Limb (tissue), 2 donors: Measurements from ENCODE around the gene VGLL4.
"Not testable (repeated sequence)": the region's sequence is repeated elsewhere in the genome, so short reads cannot be mapped to it uniquely, and the experiment has no call there.

ENCODE experiments used
- DNase-seq, 2 donors: peaks; one replicate each; pipeline ENCODE4 v3.0.0-alpha.2; 2016; ENCODE audit errors: extremely low spot score in 2 of 2

VGLL4 gene, protein sequence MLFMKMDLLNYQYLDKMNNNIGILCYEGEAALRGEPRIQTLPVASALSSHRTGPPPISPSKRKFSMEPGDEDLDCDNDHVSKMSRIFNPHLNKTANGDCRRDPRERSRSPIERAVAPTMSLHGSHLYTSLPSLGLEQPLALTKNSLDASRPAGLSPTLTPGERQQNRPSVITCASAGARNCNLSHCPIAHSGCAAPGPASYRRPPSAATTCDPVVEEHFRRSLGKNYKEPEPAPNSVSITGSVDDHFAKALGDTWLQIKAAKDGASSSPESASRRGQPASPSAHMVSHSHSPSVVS

GRCh38 chr3:11643605-11644087 is at the start of gene VGLL4:
Gene VGLL4 (minus strand): TSS chr3:11643915. CDS start chr3:11643518, 397 bp downstream.
- DNase-seq, result peak; percentile 92 to 96

DNA sequence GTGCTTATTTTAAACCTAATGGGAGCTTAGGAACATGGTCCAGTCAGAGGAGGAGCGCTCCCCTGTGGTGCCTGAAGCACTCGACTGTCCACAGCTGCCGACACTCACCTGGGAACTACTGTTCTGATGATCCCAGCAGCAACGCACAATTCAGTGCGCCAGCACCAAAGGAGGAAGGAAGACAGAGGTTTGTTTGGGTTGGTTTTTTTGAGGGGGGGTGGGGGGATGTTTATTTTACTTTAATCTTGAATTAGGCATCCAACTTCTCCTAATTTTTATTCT is 48.8 kb upstream of the VGLL4 start:
- no peak for DNase-seq

DNA sequence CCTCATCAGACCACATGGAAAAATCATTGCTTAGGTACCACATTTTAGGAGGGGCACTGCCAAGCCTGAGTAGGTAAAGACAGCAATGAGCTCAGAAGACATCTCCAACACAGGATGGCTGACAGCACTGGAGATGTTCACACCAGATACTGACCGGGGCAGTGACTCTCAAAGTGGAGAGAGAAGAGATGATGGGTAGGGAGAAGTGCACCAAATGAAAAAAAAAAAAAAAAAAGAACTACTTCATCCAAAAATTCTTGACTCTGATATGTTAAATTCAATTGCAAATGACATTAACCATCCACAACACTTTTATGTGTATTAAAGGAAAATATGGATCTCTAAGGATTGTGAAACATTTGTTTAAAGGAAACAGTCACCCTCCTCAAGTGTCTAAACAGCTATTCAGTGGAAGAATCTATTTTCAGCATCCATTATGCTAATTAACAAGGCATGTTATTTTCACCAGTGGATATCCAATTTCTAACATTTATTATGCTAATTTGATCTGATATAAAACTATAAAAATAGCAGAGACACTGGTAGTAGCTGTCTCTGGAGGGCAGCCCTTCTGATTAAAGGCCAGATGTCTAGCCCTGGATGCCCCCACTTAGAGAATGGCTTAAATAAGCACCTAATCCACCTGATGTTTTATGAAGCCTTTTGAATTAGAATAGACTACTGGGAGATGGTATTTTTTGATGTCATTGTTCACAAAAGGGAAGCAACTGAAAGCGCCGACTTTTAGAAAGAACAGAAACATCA is 48.2 kb upstream of the VGLL4 start:
- no peak for DNase-seq

DNA sequence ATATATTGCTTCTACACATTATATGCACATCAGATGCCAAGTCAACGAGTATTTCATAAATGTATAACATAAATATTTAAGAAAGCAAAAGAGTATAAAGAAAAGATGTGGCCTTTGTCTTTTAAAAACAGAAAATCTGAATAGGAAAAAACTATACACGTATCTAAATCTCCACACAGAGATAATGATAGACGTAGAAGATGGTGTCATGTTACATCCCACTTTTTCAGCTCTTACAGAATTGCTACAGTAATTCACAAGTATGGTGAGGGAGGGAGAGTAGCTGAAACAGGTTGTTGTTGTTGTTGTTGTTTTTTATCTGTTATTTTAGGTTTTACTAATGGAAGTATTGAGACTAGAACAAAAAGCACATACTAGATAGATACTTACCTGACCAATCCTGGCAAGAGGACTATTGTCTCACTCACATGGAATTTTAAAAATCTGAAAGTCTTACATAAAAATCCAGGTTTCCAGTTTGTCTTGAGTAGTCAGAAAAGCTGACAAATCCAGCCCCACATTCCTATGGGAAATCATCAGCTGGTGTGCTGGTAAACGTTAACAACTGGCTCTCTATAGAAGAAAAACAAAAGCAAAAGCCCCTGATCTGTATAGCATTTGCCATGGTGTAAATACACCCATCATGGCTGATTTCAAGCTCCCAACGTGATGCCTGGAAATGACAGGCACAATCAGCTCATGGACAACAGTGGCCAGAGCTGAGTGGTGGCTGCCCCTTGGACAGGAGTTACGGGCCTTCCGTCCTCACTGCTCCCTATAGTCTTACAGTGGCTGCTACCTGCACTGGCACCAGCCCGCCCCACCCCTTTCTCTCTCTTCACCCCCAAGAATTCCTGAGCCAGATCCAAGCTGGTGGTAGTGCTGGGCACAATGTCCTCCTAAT is 47.4 kb upstream of the VGLL4 start:
- DNase-seq, result no peak

GRCh38 chr3:11689749-11690148 is 46.0 kb upstream of the VGLL4 start:
- DNase-seq, result no peak

- not testable (repeated sequence) for DNase-seq
Measured at GRCh38 chr3:11684980-11685379, 41.3 kb upstream of the VGLL4 start.

DNA sequence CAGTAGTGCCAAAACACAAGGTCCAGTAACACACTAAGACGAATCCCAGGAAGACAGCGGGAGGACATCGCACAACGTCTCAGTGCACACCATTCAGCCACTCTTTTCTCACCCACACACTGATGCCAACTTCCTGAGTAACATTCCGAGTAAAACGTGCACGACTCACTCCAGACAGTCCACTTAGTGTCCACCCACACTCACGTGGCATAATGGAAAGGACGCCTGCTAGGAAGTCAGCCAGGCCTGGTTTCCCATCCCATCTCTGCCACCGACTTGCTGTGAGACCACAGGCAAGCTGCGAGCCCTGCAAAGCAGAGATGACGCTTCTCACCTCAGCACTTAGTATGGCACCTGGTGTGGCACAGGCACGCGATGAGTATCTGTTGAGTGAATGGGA is 36.8 kb upstream of the VGLL4 start:
- DNase-seq, result no peak

DNA sequence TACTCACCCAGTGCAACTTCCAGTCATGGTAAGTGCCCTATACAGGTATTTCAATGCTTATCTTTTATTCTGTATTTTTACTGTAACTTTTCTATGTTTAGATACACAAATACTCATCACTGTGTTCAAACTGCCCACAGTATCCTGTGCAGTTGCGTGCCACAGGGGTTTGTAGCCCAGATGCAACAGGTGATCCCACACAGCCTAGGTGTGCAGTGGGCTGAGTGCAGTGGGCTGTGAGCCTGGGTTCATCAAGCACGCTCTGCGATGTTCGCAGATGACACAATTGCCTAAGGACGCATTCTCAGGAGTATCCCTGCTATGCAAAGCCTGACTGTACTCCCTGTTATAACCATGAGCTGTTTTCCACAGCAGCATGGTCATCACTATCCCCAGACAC is 36.2 kb upstream of the VGLL4 start:
- no peak for DNase-seq

DNA sequence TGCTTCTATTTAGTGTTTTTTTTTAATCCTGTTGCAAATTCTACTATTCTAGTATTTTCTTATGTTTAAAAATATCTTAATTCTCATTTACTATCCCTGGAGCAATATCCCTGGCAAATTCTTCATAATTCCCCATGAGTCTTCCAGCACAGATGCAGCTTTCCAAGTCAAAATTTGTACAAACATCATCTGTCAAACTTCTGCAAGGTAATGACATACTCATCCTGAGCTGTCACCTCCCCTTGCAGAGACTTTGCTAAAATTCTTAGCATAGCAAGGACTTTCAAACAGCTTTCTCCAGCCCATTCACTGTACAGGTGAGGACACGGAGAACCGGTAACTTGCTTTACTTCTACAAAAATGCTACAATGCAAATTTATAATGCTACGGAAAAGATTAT is 28.6 kb upstream of the VGLL4 start:
- no peak for DNase-seq

GRCh38 chr3:11671648-11672100 is 28.0 kb upstream of the VGLL4 start:
- no peak for DNase-seq

DNA sequence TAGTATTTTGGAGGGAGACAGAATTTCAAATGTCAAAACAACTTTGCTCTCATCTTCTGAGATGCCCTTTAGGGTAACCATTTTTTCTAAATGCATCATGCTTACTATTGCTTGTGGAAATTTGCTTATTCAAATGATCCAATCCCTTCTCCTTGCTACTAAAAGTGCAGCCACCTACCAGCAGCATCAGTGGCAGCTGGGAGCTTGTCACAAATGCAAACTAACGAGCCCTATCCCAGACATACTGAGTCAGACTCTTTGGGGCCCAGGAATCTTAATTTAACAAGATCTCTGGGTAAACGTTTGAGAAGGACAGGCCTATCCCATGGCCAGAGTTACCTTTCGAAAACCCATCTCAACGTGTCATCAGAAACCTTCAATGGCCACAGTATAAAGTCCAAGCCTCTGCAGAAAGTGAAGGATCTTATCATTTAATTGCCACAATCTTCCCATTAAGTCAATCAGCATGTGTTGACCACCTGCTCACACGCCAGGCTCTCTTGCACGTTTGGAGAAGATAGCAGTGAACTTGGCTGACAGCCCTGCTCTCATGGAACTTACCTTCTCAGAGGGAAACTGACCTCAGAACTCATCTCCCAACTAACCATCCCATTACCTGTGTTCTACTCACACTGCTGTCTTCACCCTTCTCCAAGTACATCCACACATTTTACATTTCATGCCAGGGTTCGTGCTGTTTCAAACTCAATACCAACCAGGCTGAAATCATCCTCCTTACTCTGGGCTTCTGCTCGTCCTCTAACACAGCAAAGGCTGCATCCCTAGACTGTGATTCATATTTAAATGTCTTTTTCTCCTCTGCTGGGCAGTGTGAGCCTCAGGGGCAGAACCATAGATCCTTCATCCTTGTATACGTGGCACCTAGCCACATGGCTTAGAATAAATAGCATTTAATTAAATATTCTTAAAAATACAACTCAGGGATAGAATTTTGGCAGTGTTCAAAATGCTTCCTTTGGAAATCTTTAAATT is 24.8 kb upstream of the VGLL4 start:
- DNase-seq, result no peak

GRCh38 chr3:11665331-11665730 is 21.6 kb upstream of the VGLL4 start:
- no peak for DNase-seq

GRCh38 chr3:11662392-11662990 is 18.8 kb upstream of the VGLL4 start:
- DNase-seq, result no peak

DNA sequence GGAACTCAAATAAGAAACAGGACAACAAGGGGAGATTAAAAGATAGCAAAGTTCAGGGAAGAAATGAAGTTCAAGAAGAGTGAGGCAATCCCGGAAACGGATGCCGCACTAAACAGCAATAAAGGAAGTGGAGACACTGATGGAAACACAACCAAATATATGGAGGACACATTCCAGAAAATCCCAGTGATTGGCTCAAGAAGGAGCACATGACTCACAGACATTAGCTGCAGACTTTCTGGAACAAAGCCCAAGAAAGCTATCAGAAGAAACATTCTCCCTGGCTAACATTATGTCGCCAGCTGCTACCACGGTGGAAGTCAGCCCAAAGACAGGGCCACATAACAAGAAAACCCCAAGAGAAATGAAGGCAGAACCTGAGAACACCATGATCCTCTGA is 18.1 kb upstream of the VGLL4 start:
- no peak for DNase-seq

GRCh38 chr3:11661052-11661656 is 17.4 kb upstream of the VGLL4 start:
- DNase-seq, result no peak

- no peak for DNase-seq
Measured at GRCh38 chr3:11660242-11660641, 16.5 kb upstream of the VGLL4 start.

GRCh38 chr3:11658180-11658579 is 14.5 kb upstream of the VGLL4 start:
- no peak for DNase-seq

GRCh38 chr3:11655196-11655928 is 11.6 kb upstream of the VGLL4 start:
- no peak for DNase-seq

- DNase-seq, result no peak
Measured at GRCh38 chr3:11654166-11654565, 10.5 kb upstream of the VGLL4 start.
